Neural progenitor cell (in vitro differentiated cells): ENCODE results near the gene ETFDH. TPM values are rescaled to one million over a fixed set of nuclear protein-coding genes. Genes with fewer than 3 reads are reported as not detected.

Experiments
- DNase-seq: peaks from one replicate; pipeline ENCODE4 v3.0.0-alpha.2; 2016; ENCODE audit warnings: low spot score
- H2AFZ ChIP-seq: fragments of 200-600 bp; sonication (generic); replicated peaks from 2 replicates; pipeline ENCODE4 v1.6.1; 2016; ENCODE audit warnings: antibody characterized with exemption
- H3F3A ChIP-seq: fragments of 200-600 bp; sonication (generic); 2 replicates; pipeline ENCODE4 v1.6.1; 2016; ENCODE audit warnings: antibody characterized with exemption, low read depth
- H3K27ac ChIP-seq: fragments of 200-600 bp; sonication (generic); 2 replicates; pipeline ENCODE4 v1.5.1; 2016; ENCODE audit warnings: mild to moderate bottlenecking
- H3K27me3 ChIP-seq: fragments of 200-600 bp; sonication (generic); 2 replicates; pipeline ENCODE4 v1.6.1; 2016; ENCODE audit warnings: mild to moderate bottlenecking, moderate library complexity
- H3K36me3 ChIP-seq: fragments of 200-600 bp; sonication (generic); 2 replicates; pipeline ENCODE4 v1.5.1; 2016
- H3K4me1 ChIP-seq: fragments of 200-600 bp; sonication (generic); 2 replicates; pipeline ENCODE4 v1.6.1; 2016; ENCODE audit warnings: mixed run types
- H3K4me2 ChIP-seq: fragments of 200-600 bp; sonication (generic); 2 replicates; pipeline ENCODE4 v1.6.1; 2016
- H3K4me3 ChIP-seq: fragments of 200-600 bp; sonication (generic); 2 replicates; pipeline ENCODE4 v1.5.1; 2016
- H3K79me2 ChIP-seq: fragments of 200-600 bp; sonication (generic); 2 replicates; pipeline ENCODE4 v1.6.1; 2016; ENCODE audit warnings: low read depth
- H3K9ac ChIP-seq: fragments of 200-600 bp; sonication (generic); 2 replicates; pipeline ENCODE4 v1.6.1; 2016
- H3K9me3 ChIP-seq: fragments of 200-600 bp; sonication (generic); 2 replicates; pipeline ENCODE4 v1.5.1; 2016; ENCODE audit warnings: low read depth
- H4K20me1 ChIP-seq: fragments of 200-600 bp; sonication (generic); 2 replicates; pipeline ENCODE4 v1.6.1; 2016; ENCODE audit warnings: low read depth
- H3K27ac Mint-ChIP-seq: 3 replicates; pipeline ENCODE4 v1.8.0; 2021; ENCODE audit warnings: mixed read lengths
- H3K27me3 Mint-ChIP-seq: 2 replicates; pipeline ENCODE4 v1.8.0; 2022; ENCODE audit warnings: low read depth, mild to moderate bottlenecking, inconsistent platforms, moderate library complexity, mixed read lengths; ENCODE audit not compliant: insufficient read depth
- H3K36me3 Mint-ChIP-seq: 3 replicates; pipeline ENCODE4 v1.8.0; 2021; ENCODE audit warnings: mixed read lengths
- H3K4me1 Mint-ChIP-seq: 3 replicates; pipeline ENCODE4 v1.8.0; 2021; ENCODE audit warnings: mixed read lengths
- H3K4me3 Mint-ChIP-seq: 3 replicates; pipeline ENCODE4 v1.8.0; 2021; ENCODE audit warnings: mild to moderate bottlenecking, moderate library complexity, mixed read lengths
- H3K9me3 Mint-ChIP-seq: 3 replicates; pipeline ENCODE4 v1.8.0; 2020; ENCODE audit warnings: mixed read lengths
- EZH2 ChIP-seq: fragments of 200-600 bp; sonication (generic); IDR thresholded peaks from 2 replicates; pipeline ENCODE4 v1.6.1; 2017; ENCODE audit warnings: antibody characterized with exemption, mild to moderate bottlenecking, moderate library complexity
- EZH2phosphoT487 ChIP-seq: fragments of 200-600 bp; sonication (generic); IDR thresholded peaks from 2 replicates; pipeline ENCODE4 v1.6.1; 2017; ENCODE audit warnings: antibody characterized with exemption
- total RNA-seq: library from RNA; depleted of rRNA; stranded (reverse); fragments of >200 nt; gene quantifications from 2 replicates; pipeline ENCODE4 v1.2.3, GENCODE V29; 2015; ENCODE audit warnings: low replicate concordance
- TF ChIP-seq, protein P1 (sequence below): fragments of 200-600 bp; sonication (generic); IDR thresholded peaks from 2 replicates; pipeline ENCODE4 v1.5.1; 2017; ENCODE audit warnings: antibody characterized with exemption, mild to moderate bottlenecking

The ETFDH gene
- total RNA-seq, 1 donor from 2014 or later, result 16.8 TPM

DNA sequence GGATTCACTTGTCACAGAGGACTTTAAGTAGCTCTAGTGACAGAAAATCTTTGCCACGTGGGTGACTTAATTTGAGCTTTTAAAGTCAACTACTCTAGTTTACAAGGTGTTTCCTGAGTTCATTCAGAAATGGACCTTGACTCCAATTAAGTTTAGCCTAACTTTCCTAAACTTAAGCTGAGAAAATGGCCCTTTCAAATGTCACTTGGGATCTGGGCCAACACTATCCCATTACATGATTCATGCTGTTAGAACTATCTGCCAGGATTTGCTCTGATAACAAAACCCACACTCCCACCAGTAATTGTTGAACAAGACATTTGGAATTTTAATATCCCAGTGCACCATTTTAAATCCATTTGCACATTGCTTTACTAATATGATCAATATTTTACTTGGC is 41.2 kb upstream of the ETFDH start:
- H3K4me3 Mint-ChIP-seq, result no peak overlapping the region
- no peaks in the 10 kb centered on the region for H3K79me2 ChIP-seq
- H3K36me3 Mint-ChIP-seq, result no peaks in the 10 kb centered on the region
- H2AFZ ChIP-seq, result no peak overlapping the region
- no peak overlapping the region for H3K27ac ChIP-seq
- no peaks in the 10 kb centered on the region for H3K4me1 Mint-ChIP-seq
- TF ChIP-seq EZH2phosphoT487, result no peak
- TF ChIP-seq, protein P1, sequence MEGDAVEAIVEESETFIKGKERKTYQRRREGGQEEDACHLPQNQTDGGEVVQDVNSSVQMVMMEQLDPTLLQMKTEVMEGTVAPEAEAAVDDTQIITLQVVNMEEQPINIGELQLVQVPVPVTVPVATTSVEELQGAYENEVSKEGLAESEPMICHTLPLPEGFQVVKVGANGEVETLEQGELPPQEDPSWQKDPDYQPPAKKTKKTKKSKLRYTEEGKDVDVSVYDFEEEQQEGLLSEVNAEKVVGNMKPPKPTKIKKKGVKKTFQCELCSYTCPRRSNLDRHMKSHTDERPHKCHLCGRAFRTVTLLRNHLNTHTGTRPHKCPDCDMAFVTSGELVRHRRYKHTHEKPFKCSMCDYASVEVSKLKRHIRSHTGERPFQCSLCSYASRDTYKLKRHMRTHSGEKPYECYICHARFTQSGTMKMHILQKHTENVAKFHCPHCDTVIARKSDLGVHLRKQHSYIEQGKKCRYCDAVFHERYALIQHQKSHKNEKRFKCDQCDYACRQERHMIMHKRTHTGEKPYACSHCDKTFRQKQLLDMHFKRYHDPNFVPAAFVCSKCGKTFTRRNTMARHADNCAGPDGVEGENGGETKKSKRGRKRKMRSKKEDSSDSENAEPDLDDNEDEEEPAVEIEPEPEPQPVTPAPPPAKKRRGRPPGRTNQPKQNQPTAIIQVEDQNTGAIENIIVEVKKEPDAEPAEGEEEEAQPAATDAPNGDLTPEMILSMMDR, result no peak
- no peak for TF ChIP-seq EZH2
- no peaks in the 10 kb centered on the region for H3K9me3 Mint-ChIP-seq
- no peaks in the 10 kb centered on the region for H3K4me1 ChIP-seq
- no peaks in the 10 kb centered on the region for H3K36me3 ChIP-seq
- H3K27me3 ChIP-seq, result no peaks in the 10 kb centered on the region
- no peaks in the 10 kb centered on the region for H4K20me1 ChIP-seq
- no peak overlapping the region for H3K4me3 ChIP-seq
- H3K4me2 ChIP-seq, result no peak overlapping the region
- DNase-seq, result peak; percentile 4
- no peaks in the 10 kb centered on the region for H3K27me3 Mint-ChIP-seq
- H3K27ac Mint-ChIP-seq, result no peak overlapping the region
- no peaks in the 10 kb centered on the region for H3K9me3 ChIP-seq
- H3F3A ChIP-seq, result no peaks in the 10 kb centered on the region
- H3K9ac ChIP-seq, result no peak overlapping the region

DNA sequence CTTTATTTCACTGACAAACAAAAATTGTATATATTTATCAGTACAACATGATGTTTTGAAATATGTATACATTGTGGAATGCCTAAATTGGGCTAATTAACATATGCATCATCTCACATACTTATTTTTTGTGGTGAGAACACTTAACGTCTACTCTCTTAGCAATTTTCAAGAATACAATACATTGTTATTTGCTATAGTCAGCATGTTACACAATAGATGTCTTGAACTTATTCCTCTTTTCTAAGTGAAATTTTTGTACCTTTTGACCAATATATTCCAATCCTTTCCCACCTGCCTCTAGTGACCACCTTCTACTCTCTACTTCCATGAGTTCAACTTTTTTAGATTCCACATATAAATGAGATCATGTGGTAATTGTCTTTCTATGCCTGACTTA is 35.5 kb upstream of the ETFDH start:
- no peaks in the 10 kb centered on the region for H3K79me2 ChIP-seq
- no peak overlapping the region for H3K27ac Mint-ChIP-seq
- H3K4me3 ChIP-seq, result no peak overlapping the region
- no peak overlapping the region for H2AFZ ChIP-seq
- H3K36me3 Mint-ChIP-seq, result no peaks in the 10 kb centered on the region
- no peak overlapping the region for H3K4me2 ChIP-seq
- DNase-seq, result no peak
- H3F3A ChIP-seq, result no peaks in the 10 kb centered on the region
- no peaks in the 10 kb centered on the region for H4K20me1 ChIP-seq
- no peaks in the 10 kb centered on the region for H3K9me3 Mint-ChIP-seq
- H3K4me1 ChIP-seq, result no peaks in the 10 kb centered on the region
- H3K4me3 Mint-ChIP-seq, result no peak overlapping the region
- H3K27me3 ChIP-seq, result no peaks in the 10 kb centered on the region
- H3K27me3 Mint-ChIP-seq, result no peaks in the 10 kb centered on the region
- H3K27ac ChIP-seq, result no peak overlapping the region
- no peak overlapping the region for H3K9ac ChIP-seq
- no peaks in the 10 kb centered on the region for H3K9me3 ChIP-seq
- TF ChIP-seq EZH2phosphoT487 (no peak), EZH2 (no peak)
- TF ChIP-seq, protein P1, result no peak
- H3K36me3 ChIP-seq, result no peaks in the 10 kb centered on the region
- H3K4me1 Mint-ChIP-seq, result no peaks in the 10 kb centered on the region

DNA sequence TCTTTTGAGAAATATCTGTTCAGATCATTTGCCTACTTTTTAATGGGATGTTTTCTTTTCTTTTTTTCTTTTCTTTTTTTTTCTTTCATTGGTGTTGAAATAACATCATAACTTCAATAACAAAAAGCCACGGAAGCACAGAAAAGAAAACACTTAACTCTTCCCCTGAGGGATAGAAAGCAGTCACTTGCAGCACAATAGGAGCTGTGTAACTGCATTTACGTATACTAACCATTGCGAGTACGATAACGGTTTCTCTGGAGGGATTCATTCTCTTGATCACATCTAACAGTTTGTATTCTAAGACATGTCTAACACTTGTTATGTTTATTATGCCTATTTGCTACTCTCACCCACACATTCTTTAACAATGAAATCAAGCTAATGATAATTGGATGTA is 27.7 kb upstream of the ETFDH start:
- no peaks in the 10 kb centered on the region for H3F3A ChIP-seq
- H3K27ac ChIP-seq, result no peak overlapping the region
- DNase-seq, result no peak

More for the DNA sequence above, 27.7 kb upstream of the ETFDH start:
- Histone ChIP-seq H2AFZ (peak overlapping the region; percentile 34), H3K9me3 (no peaks in the 10 kb centered on the region), H3K4me1 (no peaks in the 10 kb centered on the region), H4K20me1 (no peaks in the 10 kb centered on the region), H3K27me3 (no peaks in the 10 kb centered on the region), H3K9ac (no peak overlapping the region), H3K79me2 (no peaks in the 10 kb centered on the region), H3K4me3 (no peak overlapping the region), H3K4me2 (no peak overlapping the region), H3K36me3 (no peaks in the 10 kb centered on the region)
- Mint-ChIP-seq H3K4me1 (no peaks in the 10 kb centered on the region), H3K4me3 (no peak overlapping the region), H3K36me3 (no peaks in the 10 kb centered on the region), H3K9me3 (no peaks in the 10 kb centered on the region), H3K27ac (no peak overlapping the region), H3K27me3 (peaks cover 7% of the 10 kb centered on the region)
- TF ChIP-seq EZH2 (no peak), EZH2phosphoT487 (no peak)
- TF ChIP-seq, protein P1, result no peak
